HG03378 (cell line): ENCODE data around the gene LYPD6B.

ENCODE experiments used
- ATAC-seq: cut with Tn5 transposase; IDR thresholded peaks from one replicate; pipeline ENCODE4 v1.9.1; 2021; ENCODE audit warnings: mild to moderate bottlenecking, moderate library complexity; ENCODE audit not compliant: unreplicated experiment

LYPD6B gene

GRCh38 chr2:149070681-149071320 is 32.3 kb downstream of the LYPD6B start:
- no peak for ATAC-seq

- no peak for ATAC-seq
These were observed 36.6 kb downstream of the LYPD6B start for GRCh38 chr2:149075105-149075504.

GRCh38 chr2:149075853-149076252 is 37.4 kb downstream of the LYPD6B start:
- no peak for ATAC-seq

GRCh38 chr2:149076863-149077412 is 38.4 kb downstream of the LYPD6B start:
- no peak for ATAC-seq

GRCh38 chr2:149077861-149078260 is 39.4 kb downstream of the LYPD6B start:
- no peak for ATAC-seq

GRCh38 chr2:149080099-149080498 is 41.6 kb downstream of the LYPD6B start:
- no peak for ATAC-seq

- no peak for ATAC-seq
These were observed 42.5 kb downstream of the LYPD6B start for GRCh38 chr2:149080971-149081370.

GRCh38 chr2:149082079-149082478 is 43.6 kb downstream of the LYPD6B start:
- no peak for ATAC-seq

- ATAC-seq, result no peak
These were observed 44.2 kb downstream of the LYPD6B start for GRCh38 chr2:149082735-149083134.

GRCh38 chr2:149084924-149085795 is 46.7 kb downstream of the LYPD6B start:
- ATAC-seq, result no peak

- no peak for ATAC-seq
These were observed 49.3 kb downstream of the LYPD6B start for GRCh38 chr2:149087751-149088150.

GRCh38 chr2:149089068-149089467 is 50.6 kb downstream of the LYPD6B start:
- no peak for ATAC-seq

GRCh38 chr2:149090706-149091105 is 52.2 kb downstream of the LYPD6B start:
- no peak for ATAC-seq

- no peak for ATAC-seq
These were observed 55.1 kb downstream of the LYPD6B start for GRCh38 chr2:149093579-149093978.

- ATAC-seq, result no peak
These were observed 55.9 kb downstream of the LYPD6B start for GRCh38 chr2:149094217-149095015.

- ATAC-seq, result no peak
These were observed 60.2 kb downstream of the LYPD6B start for GRCh38 chr2:149098701-149099100.

- ATAC-seq, result no peak
These were observed 60.8 kb downstream of the LYPD6B start for GRCh38 chr2:149099298-149099697.

- no peak for ATAC-seq
These were observed 62.5 kb downstream of the LYPD6B start for GRCh38 chr2:149100739-149101699.

GRCh38 chr2:149101818-149102217 is 63.3 kb downstream of the LYPD6B start:
- ATAC-seq, result no peak

- ATAC-seq, result no peak
These were observed 64.7 kb downstream of the LYPD6B start for GRCh38 chr2:149103081-149103620.
